ENCODE data around the gene ABCD1.

Gene ABCD1

DNA sequence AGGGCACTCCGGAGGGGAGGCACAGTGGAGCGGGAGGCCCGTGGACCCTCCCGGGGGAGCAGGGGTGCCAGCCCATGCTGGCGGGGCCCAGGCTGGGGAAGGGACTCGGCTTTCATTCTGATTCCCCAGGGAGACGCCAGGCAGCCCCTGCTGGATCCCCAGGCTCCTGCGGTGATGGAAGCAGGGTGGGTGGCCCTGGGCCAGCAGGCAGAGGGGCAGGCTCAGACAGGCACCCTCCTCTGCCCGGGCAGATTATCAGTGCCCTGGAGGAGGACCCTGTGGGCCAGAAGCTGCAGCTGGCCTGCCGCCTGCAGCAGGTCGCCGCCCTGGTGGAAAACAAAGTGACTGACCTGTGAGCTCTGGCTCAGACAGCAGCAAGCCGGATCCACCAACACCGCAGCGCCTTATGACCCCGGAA is 54.0 kb downstream of the ABCD1 start:
- TF ChIP-seq, protein P1, sequence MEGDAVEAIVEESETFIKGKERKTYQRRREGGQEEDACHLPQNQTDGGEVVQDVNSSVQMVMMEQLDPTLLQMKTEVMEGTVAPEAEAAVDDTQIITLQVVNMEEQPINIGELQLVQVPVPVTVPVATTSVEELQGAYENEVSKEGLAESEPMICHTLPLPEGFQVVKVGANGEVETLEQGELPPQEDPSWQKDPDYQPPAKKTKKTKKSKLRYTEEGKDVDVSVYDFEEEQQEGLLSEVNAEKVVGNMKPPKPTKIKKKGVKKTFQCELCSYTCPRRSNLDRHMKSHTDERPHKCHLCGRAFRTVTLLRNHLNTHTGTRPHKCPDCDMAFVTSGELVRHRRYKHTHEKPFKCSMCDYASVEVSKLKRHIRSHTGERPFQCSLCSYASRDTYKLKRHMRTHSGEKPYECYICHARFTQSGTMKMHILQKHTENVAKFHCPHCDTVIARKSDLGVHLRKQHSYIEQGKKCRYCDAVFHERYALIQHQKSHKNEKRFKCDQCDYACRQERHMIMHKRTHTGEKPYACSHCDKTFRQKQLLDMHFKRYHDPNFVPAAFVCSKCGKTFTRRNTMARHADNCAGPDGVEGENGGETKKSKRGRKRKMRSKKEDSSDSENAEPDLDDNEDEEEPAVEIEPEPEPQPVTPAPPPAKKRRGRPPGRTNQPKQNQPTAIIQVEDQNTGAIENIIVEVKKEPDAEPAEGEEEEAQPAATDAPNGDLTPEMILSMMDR (conservative IDR thresholded peaks at IDR 0.05) = peak; percentile 61
- H3K27ac ChIP-seq = no peak overlapping the region

DNA sequence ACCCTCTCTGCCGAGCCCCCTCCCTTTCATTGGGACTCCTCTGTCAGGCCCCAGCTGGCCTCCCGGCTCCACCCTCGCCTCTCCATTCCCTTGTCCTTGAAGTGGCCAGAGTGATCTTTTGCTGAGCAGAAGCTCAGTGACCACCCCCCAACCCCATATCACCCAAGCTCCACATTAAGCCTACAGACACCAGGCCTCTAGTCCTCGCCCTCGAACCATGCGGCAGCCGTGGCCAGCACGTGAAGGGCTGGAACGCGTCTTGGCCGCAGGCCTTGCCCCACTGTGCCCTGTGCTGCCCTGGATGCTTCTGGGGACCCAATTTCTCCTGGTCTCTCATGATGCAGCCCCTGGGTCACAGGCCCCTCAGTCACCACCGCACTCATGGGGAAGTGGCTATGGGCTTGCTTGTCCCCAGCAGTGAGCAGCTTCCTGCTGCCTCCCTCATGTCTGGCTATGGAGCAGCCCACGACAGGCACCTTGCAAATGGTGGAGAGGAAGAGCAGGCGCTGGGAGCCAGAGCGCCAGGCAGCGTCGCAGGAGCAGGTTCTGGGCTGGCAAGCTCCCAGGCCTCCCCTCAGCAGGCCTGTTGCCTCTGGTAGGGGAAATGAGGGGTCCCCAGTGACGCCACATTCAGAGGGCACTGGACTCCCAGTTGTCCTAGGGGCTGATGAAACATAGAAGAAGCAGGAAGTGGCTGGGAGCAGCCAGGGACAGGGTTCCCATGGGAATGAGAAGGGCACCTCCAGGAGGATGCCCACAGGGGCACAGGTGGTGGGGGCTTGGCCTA is 55.4 kb downstream of the ABCD1 start:
- no peak overlapping the region for H3K27ac ChIP-seq
- TF ChIP-seq, protein P1 (conservative IDR thresholded peaks at IDR 0.05) = no peak

DNA sequence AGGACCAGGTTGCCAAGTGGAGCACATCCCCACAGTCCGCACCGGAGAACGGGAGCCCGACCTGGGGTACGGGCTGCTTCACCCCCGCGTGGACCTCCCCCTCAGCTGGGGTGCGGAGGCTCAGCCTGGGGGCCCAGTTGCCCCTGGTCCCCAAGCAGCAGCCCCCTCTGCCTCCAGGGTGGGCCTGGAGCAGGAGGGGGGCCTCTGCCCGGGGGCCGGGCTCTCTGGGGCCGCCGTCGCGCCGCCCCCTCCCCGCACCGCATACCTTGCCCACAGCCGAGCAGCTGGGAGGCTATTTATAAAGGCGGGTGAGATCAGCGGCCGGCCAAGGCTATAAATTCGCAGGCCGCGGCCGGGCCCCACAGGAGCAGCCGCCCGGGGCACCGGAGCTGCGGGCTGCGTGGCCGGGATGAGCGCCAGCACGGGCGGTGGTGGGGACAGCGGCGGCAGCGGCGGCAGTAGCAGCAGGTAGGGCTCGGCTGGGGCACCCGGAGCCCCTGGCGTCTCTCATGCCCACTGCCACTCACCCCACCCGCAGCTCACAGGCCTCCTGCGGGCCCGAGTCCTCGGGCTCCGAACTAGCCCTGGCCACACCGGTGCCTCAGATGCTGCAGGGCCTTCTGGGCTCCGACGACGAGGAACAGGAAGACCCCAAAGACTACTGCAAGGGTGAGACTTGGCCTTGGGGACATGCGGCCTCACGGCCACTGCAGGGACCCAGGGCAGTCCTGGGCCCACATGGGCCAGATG is 56.2 kb downstream of the ABCD1 start, which contains the start of gene SRPK3:
Gene SRPK3 (plus strand): TSS at position 364 of the 750 bp plus-strand sequence. CDS start 46 bp downstream, at position 410.
- TF ChIP-seq, protein P1 (conservative IDR thresholded peaks at IDR 0.05) = no peak
- no peak within 1 kb of the TSS for H3K27ac ChIP-seq

DNA sequence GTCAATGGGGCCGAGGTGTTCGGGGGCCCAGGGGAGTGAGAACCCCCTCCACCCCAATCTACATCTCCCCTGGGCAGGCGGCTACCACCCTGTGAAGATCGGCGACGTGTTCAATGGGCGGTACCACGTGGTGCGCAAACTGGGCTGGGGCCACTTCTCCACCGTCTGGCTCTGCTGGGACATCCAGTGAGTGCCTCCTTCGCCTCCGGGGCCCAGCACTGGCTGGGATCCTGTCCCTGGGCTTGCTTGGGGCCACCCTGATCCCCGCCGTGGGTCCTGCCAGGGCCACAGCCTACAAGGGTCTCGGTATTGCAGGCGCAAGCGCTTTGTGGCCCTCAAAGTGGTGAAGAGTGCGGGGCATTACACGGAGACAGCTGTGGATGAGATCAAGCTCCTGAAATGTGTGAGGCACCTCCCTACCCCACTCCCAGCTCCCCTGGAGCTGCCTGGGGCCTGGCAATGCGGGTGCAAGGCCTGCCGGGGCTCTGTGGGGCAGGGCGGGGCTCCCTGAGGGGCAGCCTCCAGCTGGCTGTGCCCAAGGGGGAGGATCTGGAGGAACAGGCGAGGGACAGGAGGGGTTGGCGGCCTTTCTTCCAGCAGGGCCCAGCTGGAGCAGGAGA is 56.9 kb downstream of the ABCD1 start:
- TF ChIP-seq, protein P1 (conservative IDR thresholded peaks at IDR 0.05) = no peak
- H3K27ac ChIP-seq = no peak overlapping the region

DNA sequence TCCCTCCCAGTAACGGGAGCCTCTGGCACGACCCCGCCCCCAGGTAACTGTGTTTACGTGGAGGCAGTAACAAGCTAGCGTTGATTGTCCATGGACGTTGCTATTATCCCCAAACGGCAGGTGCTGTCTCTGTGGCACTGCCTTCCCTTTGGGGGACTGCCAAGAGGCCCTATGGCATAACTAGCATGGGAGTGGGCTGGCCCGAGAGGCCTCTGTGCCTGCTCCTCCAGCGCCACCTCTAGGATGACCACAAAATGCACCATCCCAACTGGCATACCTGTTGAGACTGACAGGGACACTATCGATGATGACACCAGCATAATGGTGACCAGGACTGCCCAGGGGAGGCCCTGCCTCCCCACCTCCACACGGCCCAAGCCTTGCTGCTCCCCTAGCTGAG is 57.7 kb downstream of the ABCD1 start:
- H3K27ac ChIP-seq = no peak overlapping the region
- TF ChIP-seq, protein P1 (conservative IDR thresholded peaks at IDR 0.05) = no peak

DNA sequence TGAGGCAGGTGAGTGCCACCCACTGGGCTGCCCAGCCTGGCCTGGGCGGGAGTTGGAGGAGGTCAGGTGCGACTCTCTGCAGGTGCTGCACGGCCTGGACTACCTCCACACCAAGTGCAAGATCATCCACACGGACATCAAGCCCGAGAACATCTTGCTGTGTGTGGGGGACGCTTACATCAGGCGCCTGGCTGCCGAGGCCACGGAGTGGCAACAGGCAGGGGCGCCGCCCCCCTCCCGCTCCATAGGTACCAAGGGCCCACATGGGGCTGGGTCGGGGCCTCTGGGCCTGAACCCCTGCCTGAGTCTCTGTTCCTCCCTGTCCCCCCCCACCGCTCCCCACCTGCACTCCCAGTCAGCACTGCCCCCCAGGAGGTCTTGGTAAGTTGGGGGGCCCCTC is 58.2 kb downstream of the ABCD1 start:
- no peak overlapping the region for H3K27ac ChIP-seq
- TF ChIP-seq, protein P1 (conservative IDR thresholded peaks at IDR 0.05) = no peak

All from VCaP (cell line).